ENCODE data around the gene CMKLR1. TPM values are rescaled to one million over a fixed set of nuclear protein-coding genes. Genes with fewer than 3 reads are reported as not detected.

The CMKLR1 gene
- total and polyA plus RNA-seq, 2 donors (not counting 3 experiments of a cell fraction or from before 2014, with no cell fraction given): 0.61 TPM; not detected in 1

GRCh38 chr12:108302403-108303311, 36.5 kb downstream of the CMKLR1 start:
- peaks cover 43% of the 10 kb centered on the region for H3K4me1 ChIP-seq (ENCODE audit: control insufficient read depth, extremely low read depth, insufficient read depth, low read length)
- FAIRE-seq (peak; percentile 85), DNase-seq (ENCODE audit: low read depth, low spot score) (peak; percentile 35)
- no peak overlapping the region for H3K9ac ChIP-seq (replicated peaks; ENCODE audit: extremely low read depth, insufficient read depth, low read length)
- no peaks in the 10 kb centered on the region for H3K9me3 ChIP-seq (replicated peaks; ENCODE audit: control insufficient read depth, insufficient read depth, low read length)
- no peaks in the 10 kb centered on the region for H4K20me1 ChIP-seq (replicated peaks; ENCODE audit: control insufficient read depth, extremely low read depth, insufficient read depth, low read length)
- BruUV-seq (replicated peaks): no TSS peak
- no peak overlapping the region for H3K4me3 ChIP-seq (replicated peaks in 1 of 3; ENCODE audit: insufficient read depth in 1 of 3, low read depth in 1 of 3, low read length in 3 of 3)
- peak overlapping the region; percentile 33 for H2AFZ ChIP-seq (ENCODE audit: low read depth, low read length)
- H3K27ac ChIP-seq (ENCODE audit: insufficient read depth, low read depth, low read length): no peak overlapping the region
- no peaks in the 10 kb centered on the region for H3K9me1 ChIP-seq (replicated peaks; ENCODE audit: control insufficient read depth, extremely low read depth, insufficient read depth, low read length)
- dilution Hi-C loops (cut with MboI; ENCODE audit: extremely low pct_ligation_motif_present, low sequenced_read_pairs): no loop called here
- CTCF ChIA-PET: interaction anchor here (1.0 kb wide), 1 partner anchor 23 kb away, joined by 3 read pairs; no protein-coding TSS in a partner anchor
- H3K36me3 ChIP-seq (ENCODE audit: control insufficient read depth in 2 of 2, extremely low read depth in 1 of 2, insufficient read depth in 2 of 2, low read length in 2 of 2): no peaks in the 10 kb centered on the region
- intact Hi-C loops (cut with micrococcal nuclease): loop anchor here (5.0 kb wide), 1 partner anchor 155 kb away; no protein-coding TSS in a partner anchor
- H3K79me2 ChIP-seq (ENCODE audit: control insufficient read depth, insufficient read depth, low read length): no peaks in the 10 kb centered on the region
- H3K27me3 ChIP-seq (ENCODE audit: control insufficient read depth in 2 of 2, insufficient read depth in 2 of 2, low read length in 2 of 2): no peaks in the 10 kb centered on the region
- TF ChIP-seq POLR2A (IDR thresholded peaks at IDR 0.05; ENCODE audit: low read depth, low read length) (no peak), CTCF (IDR thresholded peaks at IDR 0.05; ENCODE audit: extremely low read depth in 1 of 2, insufficient read depth in 1 of 2, low read depth in 1 of 2, low read length in 2 of 2) (peak; percentile 12 to 23)
- H3K4me2 ChIP-seq (ENCODE audit: insufficient read depth, low read length): no peak overlapping the region
- POLR2A ChIA-PET: interaction anchor here (1.3 kb wide), 1 partner anchor 41 kb away, joined by 3 read pairs; no protein-coding TSS in a partner anchor

GRCh38 chr12:108302016-108302402, 37.1 kb downstream of the CMKLR1 start:
- Histone ChIP-seq H2AFZ (ENCODE audit: low read depth, low read length) (no peak overlapping the region), H3K27ac (ENCODE audit: insufficient read depth, low read depth, low read length) (no peak overlapping the region), H4K20me1 (replicated peaks; ENCODE audit: control insufficient read depth, extremely low read depth, insufficient read depth, low read length) (no peaks in the 10 kb centered on the region), H3K9me3 (replicated peaks; ENCODE audit: control insufficient read depth, insufficient read depth, low read length) (no peaks in the 10 kb centered on the region), H3K27me3 (ENCODE audit: control insufficient read depth in 2 of 2, insufficient read depth in 2 of 2, low read length in 2 of 2) (no peaks in the 10 kb centered on the region), H3K4me2 (ENCODE audit: insufficient read depth, low read length) (no peak overlapping the region), H3K36me3 (ENCODE audit: control insufficient read depth in 2 of 2, extremely low read depth in 1 of 2, insufficient read depth in 2 of 2, low read length in 2 of 2) (no peaks in the 10 kb centered on the region), H3K4me1 (ENCODE audit: control insufficient read depth, extremely low read depth, insufficient read depth, low read length) (peaks cover 50% of the 10 kb centered on the region), H3K9ac (replicated peaks; ENCODE audit: extremely low read depth, insufficient read depth, low read length) (no peak overlapping the region), H3K4me3 (replicated peaks in 1 of 3; ENCODE audit: insufficient read depth in 1 of 3, low read depth in 1 of 3, low read length in 3 of 3) (no peak overlapping the region), H3K79me2 (ENCODE audit: control insufficient read depth, insufficient read depth, low read length) (no peaks in the 10 kb centered on the region), H3K9me1 (replicated peaks; ENCODE audit: control insufficient read depth, extremely low read depth, insufficient read depth, low read length) (no peaks in the 10 kb centered on the region)
- DNase-seq (ENCODE audit: low read depth, low spot score): no peak
- POLR2A ChIA-PET: no interaction called here
- FAIRE-seq: no peak
- dilution Hi-C loops (cut with MboI; ENCODE audit: extremely low pct_ligation_motif_present, low sequenced_read_pairs) (no loop called here), intact Hi-C loops (cut with micrococcal nuclease) (loop anchor here (5.0 kb wide), 1 partner anchor 155 kb away; no protein-coding TSS in a partner anchor)
- no TSS peak for BruUV-seq (replicated peaks)
- TF ChIP-seq GATA2 (IDR thresholded peaks at IDR 0.05; ENCODE audit: insufficient read depth, insufficient read length, low read depth, low read length): no peak
- TF ChIP-seq CTCF (IDR thresholded peaks at IDR 0.05; ENCODE audit: extremely low read depth in 1 of 2, insufficient read depth in 1 of 2, low read depth in 1 of 2, low read length in 2 of 2): no peak
- TF ChIP-seq MAX (IDR thresholded peaks at IDR 0.05; ENCODE audit: insufficient read depth, insufficient read length): no peak
- TF ChIP-seq POLR2AphosphoS5 (IDR thresholded peaks at IDR 0.05; ENCODE audit: insufficient read depth, low read depth, low read length): no peak
- TF ChIP-seq MYC (IDR thresholded peaks at IDR 0.05; ENCODE audit: low read depth, low read length): no peak
- CTCF ChIA-PET: no interaction called here
